MCF 10A (cell line): ENCODE data around the gene EDC3. TPM values are rescaled to one million over a fixed set of nuclear protein-coding genes. Genes with fewer than 3 reads are reported as not detected.

Experiments used
- BruUV-seq: library from RNA; stranded (reverse); fragments of 400-500 nt; replicated peaks from 2 replicates; lab custom pipeline; 2021; lab: Mats Ljungman, UMichigan
- CTCF ChIA-PET: fragments of 300-600 bp; sonication (Branson Sonifier 250); formaldehyde crosslinking; extraction: SDS; loops from one replicate; lab custom pipeline; 2021; ENCODE audit warnings: antibody characterized with exemption, inconsistent platforms; lab: Yijun Ruan, JAX
- POLR2A ChIA-PET: fragments of 300-600, 350-650 bp; sonication (Branson Sonifier 250); formaldehyde crosslinking; extraction: SDS; loops from one replicate; lab custom pipeline; 2020; ENCODE audit warnings: antibody characterized with exemption, inconsistent platforms; lab: Yijun Ruan, JAX
- DNase-seq: peaks from one replicate; pipeline ENCODE4 v3.0.0-alpha.2; 2018; ENCODE audit not compliant: unreplicated experiment
- H3K27ac Mint-ChIP-seq: one replicate; pipeline ENCODE4 v1.8.0; 2022; ENCODE audit warnings: mild to moderate bottlenecking, low read depth, mixed read lengths; ENCODE audit not compliant: unreplicated experiment
- H3K27me3 Mint-ChIP-seq: one replicate; pipeline ENCODE4 v1.8.0; 2022; ENCODE audit warnings: mixed read lengths; ENCODE audit not compliant: insufficient read depth, unreplicated experiment
- H3K36me3 Mint-ChIP-seq: one replicate; pipeline ENCODE4 v1.8.0; 2022; ENCODE audit warnings: mild to moderate bottlenecking, moderate library complexity, mixed read lengths; ENCODE audit not compliant: insufficient read depth, unreplicated experiment
- H3K4me1 Mint-ChIP-seq: one replicate; pipeline ENCODE4 v1.8.0; 2022; ENCODE audit warnings: mixed read lengths; ENCODE audit not compliant: insufficient read depth, unreplicated experiment
- H3K4me3 Mint-ChIP-seq: one replicate; pipeline ENCODE4 v1.8.0; 2022; ENCODE audit warnings: mild to moderate bottlenecking, moderate library complexity, mixed read lengths; ENCODE audit not compliant: unreplicated experiment
- H3K9me3 Mint-ChIP-seq: one replicate; pipeline ENCODE4 v1.8.0; 2022; ENCODE audit warnings: mixed read lengths; ENCODE audit not compliant: unreplicated experiment
- CTCF ChIP-seq: fragments of 200-600 bp; IDR thresholded peaks from one replicate; pipeline ENCODE4 v1.8.0; 2022; ENCODE audit warnings: antibody characterized with exemption, mild to moderate bottlenecking; ENCODE audit not compliant: unreplicated experiment
- intact Hi-C: fragments of 100-400 bp; cut with micrococcal nuclease; formaldehyde crosslinking; loops from 2 replicates; pipeline ENCODE4 v1.14.1; 2022
- total RNA-seq: library from RNA; stranded (reverse); gene quantifications from 2 replicates; pipeline ENCODE4 v1.2.3, GENCODE V29; 2022

The EDC3 gene
- total RNA-seq, 1 experiment from 2014 or later: 42.8 TPM

- Mint-ChIP-seq H3K9me3 (no peaks in the 10 kb centered on the region), H3K36me3 (no peaks in the 10 kb centered on the region), H3K4me3 (no peak overlapping the region), H3K27ac (no peak overlapping the region), H3K4me1 (peaks cover 4% of the 10 kb centered on the region), H3K27me3 (peaks cover 38% of the 10 kb centered on the region)
- ChIA-PET POLR2A (no interaction called here), CTCF (no interaction called here)
- intact Hi-C loops: no loop called here
- DNase-seq: peak; percentile 56
- BruUV-seq: no TSS peak
- no peak for TF ChIP-seq CTCF
Observed at GRCh38 chr15:74709011-74709410, 13.2 kb upstream of the EDC3 start.

GRCh38 chr15:74696808-74697207 is 984 bp upstream of the EDC3 start:
- ChIA-PET POLR2A (interaction anchor here (0.7 to 1.5 kb wide), 2 partner anchors 18 to 43 kb away, joined by 3 to 7 read pairs; no protein-coding TSS in a partner anchor), CTCF (interaction anchor here (0.8 to 2.5 kb wide), 2 partner anchors 72 to 328 kb away, joined by 5 to 7 read pairs; no protein-coding TSS in a partner anchor)
- no peak for TF ChIP-seq CTCF
- Mint-ChIP-seq H3K9me3 (no peaks in the 10 kb centered on the region), H3K36me3 (peaks cover 12% of the 10 kb centered on the region), H3K4me1 (no peaks in the 10 kb centered on the region), H3K27me3 (peaks cover 16% of the 10 kb centered on the region), H3K27ac (peak overlapping the region; percentile 99), H3K4me3 (peak overlapping the region; percentile 95)
- no peak for DNase-seq
- no TSS peak for BruUV-seq
- intact Hi-C loops: no loop called here

GRCh38 chr15:74696398-74696729 is 540 bp upstream of the EDC3 start:
- DNase-seq: no peak
- H3K27me3 Mint-ChIP-seq: peaks cover 11% of the 10 kb centered on the region

GRCh38 chr15:74692327-74692726 is 3.5 kb downstream of the EDC3 start:
- no peaks in the 10 kb centered on the region for H3K27me3 Mint-ChIP-seq
- ChIA-PET POLR2A (no interaction called here), CTCF (no interaction called here)
- no peak overlapping the region for H3K27ac Mint-ChIP-seq
- intact Hi-C loops: no loop called here
- H3K4me1 Mint-ChIP-seq: no peaks in the 10 kb centered on the region
- H3K36me3 Mint-ChIP-seq: peaks cover 6% of the 10 kb centered on the region
- BruUV-seq: no TSS peak
- H3K9me3 Mint-ChIP-seq: no peaks in the 10 kb centered on the region
- TF ChIP-seq CTCF: no peak
- H3K4me3 Mint-ChIP-seq: no peak overlapping the region
- DNase-seq: no peak

More at GRCh38 chr15:74696398-74696729, 540 bp upstream of the EDC3 start:
- Mint-ChIP-seq H3K9me3 (no peaks in the 10 kb centered on the region), H3K27ac (peak overlapping the region; percentile 99), H3K4me3 (peak overlapping the region; percentile 95), H3K36me3 (peaks cover 12% of the 10 kb centered on the region), H3K4me1 (no peaks in the 10 kb centered on the region)
- ChIA-PET POLR2A (interaction anchor here (0.5 to 1.5 kb wide), 4 partner anchors 10 to 345 kb away, joined by 3 to 7 read pairs (median 3); no protein-coding TSS in a partner anchor), CTCF (interaction anchor here (0.8 to 2.5 kb wide), 2 partner anchors 73 to 329 kb away, joined by 5 to 7 read pairs; no protein-coding TSS in a partner anchor)
- TF ChIP-seq CTCF: no peak
- TSS peak; percentile 83 for BruUV-seq
- intact Hi-C loops: no loop called here
